Endothelial cell (in vitro differentiated cells): ENCODE results near the gene KCNIP4. TPM values are rescaled to one million over a fixed set of nuclear protein-coding genes. Genes with fewer than 3 reads are reported as not detected.

Experiments
- DNase-seq: peaks from one replicate; pipeline ENCODE4 v3.0.0; 2021; ENCODE audit warnings: low spot score
- H3K27ac Mint-ChIP-seq: one replicate; pipeline ENCODE4 v1.8.0; 2021; ENCODE audit warnings: mixed read lengths, inconsistent platforms; ENCODE audit not compliant: unreplicated experiment
- H3K27me3 Mint-ChIP-seq: one replicate; pipeline ENCODE4 v1.8.0; 2021; ENCODE audit warnings: mild to moderate bottlenecking, moderate library complexity, mixed read lengths, inconsistent platforms; ENCODE audit not compliant: unreplicated experiment
- H3K36me3 Mint-ChIP-seq: one replicate; pipeline ENCODE4 v1.8.0; 2021; ENCODE audit warnings: mild to moderate bottlenecking, low read depth, mixed read lengths, inconsistent platforms; ENCODE audit not compliant: unreplicated experiment
- H3K4me1 Mint-ChIP-seq: one replicate; pipeline ENCODE4 v1.8.0; 2021; ENCODE audit warnings: mild to moderate bottlenecking, mixed read lengths, inconsistent platforms; ENCODE audit not compliant: unreplicated experiment
- H3K4me3 Mint-ChIP-seq: one replicate; pipeline ENCODE4 v1.8.0; 2021; ENCODE audit warnings: mild to moderate bottlenecking, mixed read lengths, inconsistent platforms; ENCODE audit not compliant: unreplicated experiment
- H3K9me3 Mint-ChIP-seq: one replicate; pipeline ENCODE4 v1.8.0; 2021; ENCODE audit warnings: mixed read lengths, inconsistent platforms; ENCODE audit not compliant: unreplicated experiment
- total RNA-seq: library from RNA; stranded (reverse); fragmentation: NEBNext Ultra II Directional; extraction: Animal tissue kit (Norgen Biotek cat#: 25700); gene quantifications from one replicate; pipeline ENCODE4 v1.2.1, GENCODE V29; 2021; ENCODE audit not compliant: unreplicated experiment
- TF ChIP-seq, protein P1 (sequence below): fragments of 200-600 bp; sonication (generic); IDR thresholded peaks from one replicate; pipeline ENCODE4 v1.5.0; 2021; ENCODE audit warnings: antibody characterized with exemption; ENCODE audit not compliant: unreplicated experiment

KCNIP4 gene
- total RNA-seq, 1 donor from 2014 or later, result 0.31 TPM

DNA sequence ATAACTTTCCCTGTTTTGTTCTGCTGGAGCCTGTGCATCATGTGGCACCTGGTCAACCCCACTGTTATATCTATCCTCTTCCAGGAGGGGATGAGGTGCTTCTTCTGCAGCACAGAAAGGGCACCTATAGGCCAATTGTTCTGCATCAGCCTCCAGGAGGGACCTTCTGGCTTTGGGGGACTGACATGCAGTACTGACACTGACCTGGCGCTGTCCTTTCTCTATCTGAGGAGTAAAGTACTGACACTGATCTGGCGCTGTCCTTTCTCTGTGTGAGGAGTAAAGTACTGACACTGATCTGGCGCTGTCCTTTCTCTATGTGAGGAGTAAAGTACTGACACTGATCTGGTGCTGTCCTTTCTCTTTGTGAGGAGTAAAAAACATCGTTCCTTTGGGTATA is 749.9 kb downstream of the KCNIP4 start:
- H3K4me1 Mint-ChIP-seq, result no peaks in the 10 kb centered on the region
- DNase-seq, result no peak
- TF ChIP-seq, protein P1, sequence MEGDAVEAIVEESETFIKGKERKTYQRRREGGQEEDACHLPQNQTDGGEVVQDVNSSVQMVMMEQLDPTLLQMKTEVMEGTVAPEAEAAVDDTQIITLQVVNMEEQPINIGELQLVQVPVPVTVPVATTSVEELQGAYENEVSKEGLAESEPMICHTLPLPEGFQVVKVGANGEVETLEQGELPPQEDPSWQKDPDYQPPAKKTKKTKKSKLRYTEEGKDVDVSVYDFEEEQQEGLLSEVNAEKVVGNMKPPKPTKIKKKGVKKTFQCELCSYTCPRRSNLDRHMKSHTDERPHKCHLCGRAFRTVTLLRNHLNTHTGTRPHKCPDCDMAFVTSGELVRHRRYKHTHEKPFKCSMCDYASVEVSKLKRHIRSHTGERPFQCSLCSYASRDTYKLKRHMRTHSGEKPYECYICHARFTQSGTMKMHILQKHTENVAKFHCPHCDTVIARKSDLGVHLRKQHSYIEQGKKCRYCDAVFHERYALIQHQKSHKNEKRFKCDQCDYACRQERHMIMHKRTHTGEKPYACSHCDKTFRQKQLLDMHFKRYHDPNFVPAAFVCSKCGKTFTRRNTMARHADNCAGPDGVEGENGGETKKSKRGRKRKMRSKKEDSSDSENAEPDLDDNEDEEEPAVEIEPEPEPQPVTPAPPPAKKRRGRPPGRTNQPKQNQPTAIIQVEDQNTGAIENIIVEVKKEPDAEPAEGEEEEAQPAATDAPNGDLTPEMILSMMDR, result no peak
- no peak overlapping the region for H3K27ac Mint-ChIP-seq
- no peaks in the 10 kb centered on the region for H3K27me3 Mint-ChIP-seq
- H3K4me3 Mint-ChIP-seq, result no peak overlapping the region
- H3K36me3 Mint-ChIP-seq, result no peaks in the 10 kb centered on the region
- H3K9me3 Mint-ChIP-seq, result no peaks in the 10 kb centered on the region

GRCh38 chr4:21195682-21196081 is 752.9 kb downstream of the KCNIP4 start:
- H3K27ac Mint-ChIP-seq, result no peak overlapping the region
- no peaks in the 10 kb centered on the region for H3K4me1 Mint-ChIP-seq
- no peak overlapping the region for H3K4me3 Mint-ChIP-seq
- no peaks in the 10 kb centered on the region for H3K36me3 Mint-ChIP-seq
- no peak for DNase-seq
- no peaks in the 10 kb centered on the region for H3K9me3 Mint-ChIP-seq
- no peaks in the 10 kb centered on the region for H3K27me3 Mint-ChIP-seq
- TF ChIP-seq, protein P1, result no peak

- DNase-seq, result no peak
- Mint-ChIP-seq H3K27ac (no peak overlapping the region), H3K36me3 (no peaks in the 10 kb centered on the region), H3K27me3 (no peaks in the 10 kb centered on the region), H3K9me3 (no peaks in the 10 kb centered on the region), H3K4me3 (no peak overlapping the region), H3K4me1 (no peaks in the 10 kb centered on the region)
- TF ChIP-seq, protein P1, result peak; percentile 66
These were observed 756.2 kb downstream of the KCNIP4 start for GRCh38 chr4:21192367-21192766.

- no peak for DNase-seq
- no peaks in the 10 kb centered on the region for H3K27me3 Mint-ChIP-seq
- no peak overlapping the region for H3K27ac Mint-ChIP-seq
- TF ChIP-seq, protein P1, result no peak
- no peaks in the 10 kb centered on the region for H3K4me1 Mint-ChIP-seq
- H3K9me3 Mint-ChIP-seq, result no peaks in the 10 kb centered on the region
- no peaks in the 10 kb centered on the region for H3K36me3 Mint-ChIP-seq
- no peak overlapping the region for H3K4me3 Mint-ChIP-seq
These were observed 757.3 kb downstream of the KCNIP4 start for GRCh38 chr4:21191317-21191716.

DNA sequence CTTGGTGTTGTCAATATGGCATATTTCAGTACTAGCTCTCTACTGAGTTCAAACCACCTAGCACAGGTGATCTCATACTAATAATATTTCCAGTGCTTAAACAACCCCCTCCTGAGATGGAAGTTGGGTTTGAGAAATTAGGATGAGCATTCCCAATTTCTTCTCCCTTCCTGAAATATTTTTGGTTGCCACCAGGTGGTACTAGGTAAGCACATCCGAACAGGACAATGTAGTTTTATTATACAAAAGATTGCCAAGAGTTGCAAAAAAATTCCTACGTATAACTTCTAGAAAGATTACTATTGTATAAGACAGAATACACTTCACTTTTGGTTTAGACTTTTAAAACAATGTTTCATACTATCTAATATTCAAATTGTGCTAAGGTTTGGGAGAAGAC is 763.8 kb downstream of the KCNIP4 start:
- Mint-ChIP-seq H3K4me3 (no peak overlapping the region), H3K4me1 (peaks cover 7% of the 10 kb centered on the region), H3K27me3 (peaks cover 1% of the 10 kb centered on the region), H3K27ac (no peak overlapping the region), H3K9me3 (no peaks in the 10 kb centered on the region), H3K36me3 (no peaks in the 10 kb centered on the region)
- DNase-seq, result no peak
- TF ChIP-seq, protein P1, result peak; percentile 44
